Fibroblast of peridontal ligament (primary cell): ENCODE measurements around the gene ITM2B.
"Not testable (repeated sequence)": the region's sequence is repeated elsewhere in the genome, so short reads cannot be mapped to it uniquely, and the experiment has no call there.

Source experiments
- DNase-seq: peaks from one replicate; pipeline ENCODE4 v3.0.0-alpha.2; 2010; ENCODE audit errors: extremely low read depth

Gene ITM2B

GRCh38 chr13:48233046-48233888 is at the start of gene ITM2B:
TSS of gene ITM2B (plus strand) at chr13:48233206. CDS start at chr13:48233361, 155 bp downstream.
- DNase-seq: peak; percentile 54

- no peak for DNase-seq
Measured at GRCh38 chr13:48184260-48184659, 48.7 kb upstream of the ITM2B start.

DNA sequence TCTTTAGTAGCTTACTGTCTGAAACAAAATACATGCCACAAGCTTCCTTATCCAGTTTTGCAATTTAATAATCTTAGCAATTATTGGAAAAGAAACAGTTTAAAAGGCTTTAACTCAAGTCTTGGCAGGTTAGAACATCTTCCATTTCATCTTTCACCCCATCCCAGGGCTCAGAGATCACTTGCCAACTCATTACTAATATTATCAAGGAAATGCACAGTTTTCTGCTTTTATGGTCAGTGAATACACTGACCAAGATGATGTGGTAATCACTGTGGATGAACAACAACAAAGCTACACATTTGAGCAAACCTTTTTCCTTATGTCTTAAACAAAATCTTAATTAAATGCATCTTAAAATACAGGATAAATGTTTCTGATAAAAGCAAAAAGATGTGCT is 48.0 kb upstream of the ITM2B start:
- DNase-seq: no peak

DNA sequence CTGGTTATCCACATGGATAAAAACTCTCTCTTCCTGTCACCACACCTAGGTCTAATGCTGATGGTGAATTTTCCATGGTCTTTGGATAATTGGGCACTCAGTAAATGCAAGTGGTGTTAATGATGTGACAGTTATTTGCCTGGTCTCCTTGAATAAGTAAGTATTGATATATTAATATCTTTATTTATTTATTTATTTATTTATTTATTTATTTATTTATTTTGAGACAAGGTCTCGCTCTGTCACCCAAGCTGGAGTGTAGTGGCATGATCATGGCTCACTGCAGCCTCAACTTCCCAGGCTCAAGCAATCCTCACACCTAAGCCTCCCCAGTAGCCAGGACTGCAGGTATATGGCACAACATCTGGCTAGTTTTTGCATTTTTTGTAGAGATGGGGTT is 46.3 kb upstream of the ITM2B start:
- no peak for DNase-seq

DNA sequence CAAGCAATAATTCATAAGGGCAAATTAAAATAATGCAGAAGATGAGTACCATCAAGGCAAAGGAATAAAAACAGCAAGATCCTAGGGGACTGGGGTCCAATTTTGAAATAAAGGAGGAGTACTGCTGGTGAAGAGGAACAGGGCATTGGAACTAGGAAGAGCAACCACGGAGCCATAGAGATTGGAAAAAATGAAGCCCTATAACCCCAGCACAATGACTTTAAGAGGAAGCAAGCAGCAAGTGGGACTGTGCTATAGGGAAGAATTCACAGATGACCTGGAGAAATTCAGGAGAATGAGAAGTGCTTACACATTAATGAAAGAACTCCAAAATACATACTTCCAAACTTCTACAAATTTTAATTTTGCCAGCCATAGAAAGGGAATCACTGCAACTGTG is 44.9 kb upstream of the ITM2B start:
- no peak for DNase-seq

DNA sequence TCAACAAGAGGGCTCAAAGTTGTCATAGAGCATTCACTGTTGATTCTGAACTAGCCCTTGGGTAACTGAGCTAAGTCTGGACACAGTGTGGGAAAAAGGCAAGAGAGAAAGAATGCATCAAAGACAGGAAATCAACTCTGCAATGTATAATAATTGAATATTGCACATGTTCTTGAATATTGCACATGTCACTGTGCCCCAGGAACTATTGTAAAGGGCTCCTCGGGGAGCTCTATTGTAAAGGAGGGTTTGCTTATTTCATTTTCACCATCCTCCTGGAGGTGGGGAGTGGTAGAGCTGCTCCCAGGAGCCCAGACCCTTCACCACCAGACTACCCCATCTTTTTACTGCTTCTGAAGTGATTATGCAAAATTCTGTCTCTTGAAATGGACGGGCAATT is 44.4 kb upstream of the ITM2B start:
- no peak for DNase-seq

DNA sequence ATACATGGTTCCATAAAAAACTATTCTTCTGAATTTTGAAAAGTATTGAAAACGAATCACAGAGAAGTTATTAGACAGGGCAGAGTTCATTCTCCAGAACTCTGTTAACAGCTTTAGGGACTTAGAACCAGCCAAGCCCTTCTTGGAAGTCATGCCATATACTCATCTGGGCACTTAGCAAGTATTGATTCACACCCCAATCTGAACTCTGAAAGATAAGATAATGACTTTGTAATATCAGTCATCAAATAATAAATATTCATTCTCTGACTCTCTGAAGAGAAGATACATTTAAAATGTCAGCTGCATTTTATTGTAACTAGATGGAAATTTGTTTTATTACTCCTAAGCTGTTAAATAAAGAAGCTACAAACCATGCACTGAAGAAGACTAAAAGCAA is 43.8 kb upstream of the ITM2B start:
- DNase-seq: no peak

DNA sequence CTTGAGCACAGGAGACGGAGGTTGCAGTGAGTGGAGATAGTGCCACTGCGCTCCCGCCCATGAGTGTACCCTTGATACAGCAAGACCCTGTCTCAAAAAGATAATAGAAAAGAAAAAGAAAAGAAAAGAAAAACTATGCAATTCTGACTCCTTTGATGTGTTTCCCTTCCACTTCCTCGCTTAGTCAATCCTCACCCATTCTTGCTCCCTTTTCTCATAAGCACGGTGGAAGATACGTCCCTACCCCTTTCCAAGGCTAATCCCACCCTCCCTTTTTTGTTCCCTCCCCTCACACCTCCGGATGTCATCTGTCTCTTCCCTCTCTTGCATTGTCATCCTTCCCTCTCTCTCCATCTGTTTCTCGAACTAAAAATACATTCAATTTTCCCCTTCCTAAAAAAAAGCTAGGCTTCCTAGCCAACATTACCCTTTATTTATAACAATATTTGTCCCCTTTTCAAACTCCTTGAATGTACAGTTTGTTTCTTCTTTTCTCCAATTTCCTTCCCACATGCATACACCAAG is 40.5 kb upstream of the ITM2B start:
- DNase-seq: no peak

- no peak for DNase-seq
Measured at GRCh38 chr13:48194379-48194754, 38.6 kb upstream of the ITM2B start.

- DNase-seq: no peak
Measured at GRCh38 chr13:48199404-48199946, 33.5 kb upstream of the ITM2B start.

- DNase-seq: no peak
Measured at GRCh38 chr13:48201044-48201443, 32.0 kb upstream of the ITM2B start.

GRCh38 chr13:48207207-48207606 is 25.8 kb upstream of the ITM2B start:
- not testable (repeated sequence) for DNase-seq

DNA sequence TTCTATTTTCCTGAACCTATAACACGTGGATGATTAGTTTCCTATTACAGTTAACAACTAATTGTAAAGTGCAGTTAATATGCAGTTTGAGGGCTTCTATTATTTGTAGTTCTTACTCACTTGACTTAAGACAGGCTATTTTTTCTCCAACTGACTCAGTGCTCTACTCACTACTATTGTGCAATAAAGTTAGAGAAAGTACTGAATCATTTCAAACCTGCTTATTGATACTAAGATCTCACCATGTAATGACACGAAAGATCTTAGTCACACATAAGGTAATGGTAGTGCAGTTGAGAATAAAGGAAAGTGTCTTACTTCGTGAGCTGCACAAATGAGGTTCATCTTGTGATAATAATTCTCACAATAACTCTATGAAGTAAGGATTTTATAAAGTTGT is 22.8 kb upstream of the ITM2B start:
- DNase-seq: peak; percentile 89

DNA sequence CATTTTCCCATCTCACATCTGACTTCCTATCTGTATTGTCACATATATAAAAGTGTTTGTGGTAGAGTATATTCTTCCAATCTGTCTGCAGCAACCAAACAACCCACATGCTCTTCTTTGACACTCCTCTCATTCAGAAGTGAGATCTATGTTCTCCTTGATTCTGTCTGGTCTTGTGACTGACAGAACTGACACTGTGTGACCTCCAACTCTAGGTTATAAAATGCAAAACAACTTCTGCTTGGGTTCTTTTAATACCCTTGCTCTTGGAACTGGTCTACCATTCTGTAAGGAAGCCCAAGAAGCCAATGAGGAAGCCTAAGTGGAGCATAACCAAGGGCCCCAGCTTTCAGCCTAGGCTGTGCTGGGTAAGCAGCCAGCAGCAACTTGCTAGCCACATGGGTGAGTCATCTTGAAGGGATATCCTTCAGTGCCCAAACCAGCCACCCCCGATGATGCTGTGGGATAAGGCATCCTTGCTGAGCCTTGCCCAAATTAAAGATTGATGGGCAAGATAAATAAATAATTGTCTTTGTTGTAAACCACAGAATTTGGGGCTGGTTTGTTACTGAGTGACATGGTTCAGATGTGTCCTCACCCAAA is 18.4 kb upstream of the ITM2B start:
- no peak for DNase-seq

DNA sequence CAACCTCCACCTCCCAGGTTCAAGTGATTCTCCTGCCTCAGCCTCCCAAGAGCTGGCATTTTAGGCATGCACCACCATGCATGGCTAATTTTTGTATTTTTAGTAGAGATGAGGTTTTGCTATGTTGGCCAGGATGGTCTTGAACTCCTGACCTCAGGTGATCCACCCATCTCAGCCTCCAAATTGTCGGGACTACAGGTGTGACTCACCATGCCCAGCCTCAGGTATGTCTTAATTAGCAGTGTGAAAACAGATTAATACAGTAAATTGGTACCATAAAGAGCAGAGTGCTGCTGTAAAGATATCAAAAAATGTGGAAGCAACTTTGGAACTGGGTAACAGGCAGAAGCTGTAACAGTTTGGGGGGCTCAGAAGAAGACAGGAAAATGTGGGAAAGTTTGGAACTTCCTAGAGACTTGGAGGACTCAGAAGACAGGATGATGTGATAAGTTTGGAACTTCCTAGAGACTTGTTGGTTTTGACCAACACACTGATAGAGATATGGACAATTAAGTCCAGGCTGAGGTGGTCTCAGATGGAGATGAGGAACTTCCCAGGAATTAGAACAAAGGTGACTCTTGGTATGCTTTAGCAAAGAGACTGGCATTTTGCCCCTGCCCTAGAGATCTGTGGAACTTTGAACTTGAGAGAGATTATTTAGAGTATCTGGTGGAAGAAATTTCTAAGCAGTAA is 17.3 kb upstream of the ITM2B start:
- DNase-seq: not testable (repeated sequence)

- DNase-seq: no peak
Measured at GRCh38 chr13:48216204-48216711, 16.7 kb upstream of the ITM2B start.

- no peak for DNase-seq
Measured at GRCh38 chr13:48220592-48220980, 12.4 kb upstream of the ITM2B start.

DNA sequence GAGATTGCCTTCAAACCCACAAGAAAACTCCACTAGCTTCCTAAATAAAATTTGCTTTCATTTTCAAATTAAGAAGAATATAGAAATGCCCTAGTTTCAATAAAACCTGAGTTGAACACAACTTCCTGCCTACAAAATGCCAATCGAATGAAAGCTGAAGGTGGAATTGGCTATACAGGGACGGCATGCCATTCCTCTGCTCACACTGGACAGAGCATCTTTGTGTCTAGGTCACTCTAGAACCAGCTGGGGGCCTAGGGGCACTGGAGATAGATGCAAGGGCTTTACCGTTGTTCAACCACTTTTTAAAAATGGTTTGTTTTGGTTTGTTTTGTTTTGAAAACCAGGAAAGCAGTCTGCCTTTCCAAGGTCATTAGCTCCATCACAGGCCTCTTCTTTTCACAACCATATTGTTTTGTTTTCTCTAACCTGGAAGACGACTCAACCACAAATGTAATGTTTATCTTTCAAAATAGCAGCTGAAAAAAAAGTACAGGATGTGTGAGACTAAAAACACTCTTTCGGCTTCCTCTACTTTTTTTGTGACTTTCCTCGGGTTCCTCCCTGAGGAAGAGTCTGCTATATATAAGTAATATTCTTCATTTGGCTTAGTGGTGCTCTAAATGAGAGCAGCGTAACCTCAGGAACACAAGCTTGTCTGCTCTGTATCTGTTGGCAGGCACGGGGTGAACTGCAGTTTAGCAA is 11.9 kb upstream of the ITM2B start:
- no peak for DNase-seq

- no peak for DNase-seq
Measured at GRCh38 chr13:48221686-48222187, 11.3 kb upstream of the ITM2B start.

DNA sequence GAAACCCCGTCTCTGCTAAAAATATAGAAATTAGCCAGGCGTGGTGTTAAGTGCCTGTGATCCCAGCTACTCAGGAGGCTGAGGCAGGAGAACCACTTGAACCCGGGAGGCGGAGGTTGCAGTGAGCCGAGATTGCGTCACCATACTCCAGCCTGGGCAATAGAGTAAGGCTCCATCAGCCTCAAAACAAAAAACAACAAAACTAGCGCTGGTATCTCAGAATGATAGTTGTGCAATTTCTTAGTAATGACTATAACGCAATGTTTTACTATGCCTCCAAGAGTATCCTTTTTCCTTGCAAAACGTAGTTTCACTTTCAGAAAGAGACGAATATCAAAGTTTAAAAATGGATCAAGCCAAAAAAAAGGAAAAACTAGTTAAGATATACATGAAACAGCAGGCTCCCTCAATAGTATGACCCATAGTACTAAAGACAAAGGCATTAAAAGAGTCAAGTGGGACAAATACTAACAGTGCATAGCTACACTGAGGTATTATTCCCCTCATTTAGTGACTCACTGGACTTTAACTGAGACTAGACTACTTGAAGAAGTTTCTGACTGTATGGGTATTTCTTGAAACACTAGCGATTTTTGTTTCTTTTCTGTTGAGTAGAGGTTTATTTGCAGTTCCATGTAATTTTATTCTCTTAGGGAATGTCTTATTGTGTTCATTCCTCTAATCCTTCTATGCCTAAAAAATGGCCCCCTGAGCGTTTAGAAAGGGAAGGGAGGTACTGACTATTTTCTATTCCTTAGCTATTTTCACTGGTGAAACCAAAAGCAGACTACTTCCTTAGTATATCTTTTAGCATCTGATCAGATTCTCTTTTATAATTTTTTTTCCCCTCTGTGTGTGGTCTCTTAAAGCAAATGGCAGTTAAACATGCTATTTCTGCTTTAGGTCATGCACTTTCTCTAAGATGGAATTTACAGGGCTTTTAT is 10.4 kb upstream of the ITM2B start:
- peak; percentile 84 for DNase-seq
